Activated CD8-positive, alpha-beta memory T cell treated with anti-CD3 and anti-CD28 coated beads for 36 hours (primary cell): ENCODE results near the gene MTARC2. TPM values are rescaled to one million over a fixed set of nuclear protein-coding genes. Genes with fewer than 3 reads are reported as not detected.

Experiments
- CTCF ChIA-PET: fragments of 350-600 bp; sonication (Branson Sonifier 250); formaldehyde crosslinking; loops from one replicate; lab custom pipeline; 2021; ENCODE audit warnings: antibody characterized with exemption; lab: Charles Lee
- POLR2A ChIA-PET: fragments of 350-600 bp; sonication (Branson Sonifier 250); formaldehyde crosslinking; loops from one replicate; lab custom pipeline; 2021; ENCODE audit warnings: antibody characterized with exemption; lab: Charles Lee
- total RNA-seq, 2 experiments: library from RNA; stranded (reverse); gene quantifications; one replicate each; pipeline ENCODE4 v1.2.3, GENCODE V29; 2021

The MTARC2 gene
- total RNA-seq, 2 experiments from 2014 or later: not detected

GRCh38 chr1:220789532-220790147 is 41.5 kb downstream of the MTARC2 start:
- POLR2A ChIA-PET: no interaction called here
- CTCF ChIA-PET: interaction anchor here (1.3 kb wide), 1 partner anchor 15 kb away, joined by 4 read pairs; no protein-coding TSS in a partner anchor

GRCh38 chr1:220791285-220791684 is 43.2 kb downstream of the MTARC2 start:
- CTCF ChIA-PET: interaction anchor here (1.1 to 1.3 kb wide), 2 partner anchors 16 to 19 kb away, joined by 4 read pairs; no protein-coding TSS in a partner anchor

GRCh38 chr1:220791956-220792355 is 43.8 kb downstream of the MTARC2 start:
- CTCF ChIA-PET: interaction anchor here (1.1 kb wide), 1 partner anchor 18 kb away, joined by 4 read pairs; no protein-coding TSS in a partner anchor

More at GRCh38 chr1:220791285-220791684, 43.2 kb downstream of the MTARC2 start:
- POLR2A ChIA-PET: interaction anchor here (0.5 to 0.7 kb wide), 2 partner anchors 10 to 42 kb away, joined by 3 read pairs; no protein-coding TSS in a partner anchor

GRCh38 chr1:220796530-220796929 is 48.4 kb downstream of the MTARC2 start:
- CTCF ChIA-PET: no interaction called here
- POLR2A ChIA-PET: no interaction called here

More at GRCh38 chr1:220791956-220792355, 43.8 kb downstream of the MTARC2 start:
- POLR2A ChIA-PET: interaction anchor here (0.7 kb wide), 1 partner anchor 43 kb away, joined by 3 read pairs; no protein-coding TSS in a partner anchor

GRCh38 chr1:220797044-220797443 is 48.9 kb downstream of the MTARC2 start:
- POLR2A ChIA-PET: no interaction called here
- CTCF ChIA-PET: no interaction called here

- ChIA-PET POLR2A (no interaction called here), CTCF (no interaction called here)
These were observed 49.4 kb downstream of the MTARC2 start for GRCh38 chr1:220797553-220797952.

GRCh38 chr1:220798338-220798737 is 50.2 kb downstream of the MTARC2 start:
- POLR2A ChIA-PET: no interaction called here

GRCh38 chr1:220800262-220800661 is 52.1 kb downstream of the MTARC2 start:
- ChIA-PET POLR2A (no interaction called here), CTCF (no interaction called here)

More at GRCh38 chr1:220798338-220798737, 50.2 kb downstream of the MTARC2 start:
- CTCF ChIA-PET: no interaction called here

- POLR2A ChIA-PET: no interaction called here
These were observed 55.5 kb downstream of the MTARC2 start for GRCh38 chr1:220803401-220804201.

GRCh38 chr1:220804202-220804586 is 56.1 kb downstream of the MTARC2 start:
- CTCF ChIA-PET: no interaction called here
- POLR2A ChIA-PET: no interaction called here

More at GRCh38 chr1:220803401-220804201, 55.5 kb downstream of the MTARC2 start:
- CTCF ChIA-PET: no interaction called here

- POLR2A ChIA-PET: no interaction called here
- CTCF ChIA-PET: no interaction called here
These were observed 58.3 kb downstream of the MTARC2 start for GRCh38 chr1:220806408-220806807.

GRCh38 chr1:220807726-220808125 is 59.6 kb downstream of the MTARC2 start:
- ChIA-PET CTCF (no interaction called here), POLR2A (no interaction called here)

GRCh38 chr1:220808345-220809186 is 60.4 kb downstream of the MTARC2 start:
- ChIA-PET CTCF (no interaction called here), POLR2A (no interaction called here)

GRCh38 chr1:220809187-220809550 is 61.0 kb downstream of the MTARC2 start:
- ChIA-PET POLR2A (no interaction called here), CTCF (no interaction called here)

GRCh38 chr1:220809704-220810103 is 61.6 kb downstream of the MTARC2 start:
- ChIA-PET POLR2A (no interaction called here), CTCF (interaction anchor here (0.7 to 1.1 kb wide), 3 partner anchors 18 to 393 kb away, joined by 4 read pairs; no protein-coding TSS in a partner anchor)

GRCh38 chr1:220810179-220810653 is 62.1 kb downstream of the MTARC2 start:
- ChIA-PET CTCF (interaction anchor here (0.7 to 1.1 kb wide), 3 partner anchors 19 to 392 kb away, joined by 4 read pairs; no protein-coding TSS in a partner anchor), POLR2A (no interaction called here)

GRCh38 chr1:220810963-220811362 is 62.8 kb downstream of the MTARC2 start:
- POLR2A ChIA-PET: no interaction called here
- CTCF ChIA-PET: no interaction called here

- ChIA-PET POLR2A (no interaction called here), CTCF (no interaction called here)
These were observed 63.6 kb downstream of the MTARC2 start for GRCh38 chr1:220811695-220812094.

GRCh38 chr1:220812308-220812707 is 64.2 kb downstream of the MTARC2 start:
- ChIA-PET CTCF (no interaction called here), POLR2A (no interaction called here)
